Thoracic aorta (tissue), 2 donors: ENCODE results near the gene ISOC2. TPM values are rescaled to one million over a fixed set of nuclear protein-coding genes. Genes with fewer than 3 reads are reported as not detected.

Source experiments
- ATAC-seq: fragments of 150-250 bp; one replicate; pipeline ENCODE4 v1.8.0; 2017; ENCODE audit warnings: low read depth; ENCODE audit not compliant: insufficient number of reproducible peaks, low FRiP score
- DNase-seq: peaks from one replicate; pipeline ENCODE4 v3.0.0-alpha.2; 2020; ENCODE audit warnings: low spot score
- H3K27ac ChIP-seq, 2 donors: fragments of 200-600 bp; sonication (generic); 1 replicate in 1 of 2; 2 replicates in 1 of 2; pipeline ENCODE4 v1.5.1; 2016; ENCODE audit warnings: mild to moderate bottlenecking in 2 of 2, moderate library complexity in 2 of 2
- H3K27me3 ChIP-seq: fragments of 200-600 bp; sonication (generic); replicated peaks from 2 replicates; pipeline ENCODE4 v1.6.0; 2016; ENCODE audit warnings: mild to moderate bottlenecking; ENCODE audit not compliant: insufficient read depth
- H3K36me3 ChIP-seq: fragments of 200-600 bp; sonication (generic); one replicate; pipeline ENCODE4 v1.5.1; 2016
- H3K4me1 ChIP-seq, 2 donors: fragments of 200-600 bp; sonication (generic); 1 replicate in 1 of 2; 2 replicates in 1 of 2; pipeline versions ENCODE4 v1.5.1 to v1.6.0; 2016; ENCODE audit warnings: low read depth in 2 of 2, mild to moderate bottlenecking in 1 of 2; ENCODE audit not compliant: control insufficient read depth in 1 of 2
- H3K4me3 ChIP-seq: fragments of 200-600 bp; sonication (generic); 2 replicates; pipeline ENCODE4 v1.5.1; 2016; ENCODE audit warnings: mild to moderate bottlenecking
- H3K9me3 ChIP-seq: fragments of 200-600 bp; sonication (generic); 2 replicates; pipeline ENCODE4 v1.5.1; 2016
- CTCF ChIP-seq: fragments of 200-600 bp; sonication (generic); IDR thresholded peaks from one replicate; pipeline ENCODE4 v1.5.1; 2019; ENCODE audit warnings: antibody characterized with exemption
- total RNA-seq, 2 donors: library from RNA; depleted of rRNA; stranded (reverse); fragments of >200 nt; gene quantifications; one replicate each; pipeline versions ENCODE4 v1.1.0 to v1.2.3, GENCODE V29; 2016

Gene ISOC2
- total RNA-seq, 2 donors from 2014 or later = 18.8 to 27.4 TPM

DNA sequence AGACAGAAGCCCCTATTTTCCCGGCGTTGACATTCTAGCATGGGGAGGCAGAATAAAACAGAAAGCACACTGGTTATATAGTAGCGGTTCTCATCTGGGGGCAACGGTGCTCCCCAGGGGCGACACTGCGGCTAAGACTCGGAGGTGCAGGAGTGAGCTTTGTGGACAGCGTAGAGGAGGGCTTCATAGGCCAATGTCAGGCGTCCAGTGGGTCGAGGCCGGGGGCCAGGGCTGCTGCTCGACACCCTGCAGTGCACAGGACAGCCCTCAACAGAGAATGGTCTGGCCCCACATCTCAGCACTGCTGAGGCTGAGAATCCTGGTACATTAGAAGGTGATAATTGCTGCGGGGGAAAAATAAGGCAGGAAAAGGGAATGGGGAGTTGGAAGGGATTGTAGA is 16.5 kb upstream of the ISOC2 start:
- no peak for TF ChIP-seq CTCF
- ATAC-seq (no peak), DNase-seq (no peak)
- Histone ChIP-seq H3K9me3 (no peaks in the 10 kb centered on the region), H3K27ac (no peak overlapping the region), H3K4me1 (peaks cover 12 to 18% of the 10 kb centered on the region in 2 donors), H3K4me3 (peak overlapping the region; percentile 81), H3K27me3 (no peaks in the 10 kb centered on the region), H3K36me3 (peaks cover 6% of the 10 kb centered on the region)

- Histone ChIP-seq H3K36me3 (no peaks in the 10 kb centered on the region), H3K4me3 (peak within 1 kb of the TSS; percentile 81)
- no peak for TF ChIP-seq CTCF
Measured at GRCh38 chr19:55476100-55476775, 14.8 kb upstream of the ISOC2 start, which contains the start of gene ZNF628. TSS of gene ZNF628 (plus strand) at chr19:55476617. CDS start at chr19:55479911, 3,294 bp downstream.

GRCh38 chr19:55474269-55475265 is 13.1 kb upstream of the ISOC2 start:
- H3K9me3 ChIP-seq = no peaks in the 10 kb centered on the region
- no peak for DNase-seq
- no peak overlapping the region for H3K27ac ChIP-seq
- TF ChIP-seq CTCF = no peak
- H3K27me3 ChIP-seq = no peaks in the 10 kb centered on the region
- peaks cover 12 to 18% of the 10 kb centered on the region in 2 donors for H3K4me1 ChIP-seq
- no peaks in the 10 kb centered on the region for H3K36me3 ChIP-seq
- no peak overlapping the region for H3K4me3 ChIP-seq
- ATAC-seq = no peak

More at GRCh38 chr19:55476100-55476775, 14.8 kb upstream of the ISOC2 start, which contains the start of gene ZNF628:
- H3K27ac ChIP-seq = peak within 1 kb of the TSS; percentile 79 to 82
- peak; percentile 94 for DNase-seq
- H3K27me3 ChIP-seq = no peaks in the 10 kb centered on the region
- no peaks in the 10 kb centered on the region for H3K9me3 ChIP-seq
- H3K4me1 ChIP-seq = peaks cover 12 to 18% of the 10 kb centered on the region in 2 donors
- ATAC-seq = peak; percentile 95

DNA sequence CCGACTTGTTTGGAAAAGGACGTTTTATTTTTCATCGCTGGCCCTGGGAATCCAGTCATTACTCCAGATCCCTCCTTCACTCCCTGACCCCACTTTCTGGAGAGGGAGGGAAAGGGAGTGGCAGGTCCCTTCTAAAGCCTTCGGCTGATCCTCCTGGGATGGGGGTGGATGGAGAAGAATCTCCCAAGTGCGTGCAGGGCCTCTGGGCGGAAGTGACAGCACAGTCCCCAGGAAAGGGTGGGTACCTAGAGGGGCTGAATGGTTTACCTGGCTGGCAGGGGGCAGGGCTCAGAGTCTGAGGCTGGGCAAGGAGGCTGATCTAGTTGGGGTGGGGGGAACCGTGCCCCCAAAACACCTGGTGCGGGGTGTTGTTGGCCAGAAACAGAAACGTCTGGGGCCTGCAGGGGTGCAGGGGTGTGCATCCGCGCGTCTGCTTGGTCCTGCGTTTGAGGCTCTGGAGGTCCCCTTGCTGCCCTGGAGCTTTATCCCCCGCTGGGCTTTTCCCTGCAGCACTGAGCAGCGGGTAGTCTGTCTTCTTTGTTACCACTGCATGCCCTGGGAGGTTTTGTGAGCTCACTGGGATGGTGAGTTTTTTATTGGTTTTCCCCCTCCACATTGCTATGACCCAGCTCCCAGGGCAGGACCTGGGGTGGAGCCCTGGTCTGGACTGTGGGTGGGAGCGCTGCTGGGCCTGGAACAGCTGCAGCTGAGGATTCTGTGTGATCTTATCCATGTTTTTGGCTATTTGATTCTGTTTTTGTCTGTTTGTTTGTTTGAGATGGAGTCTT is 12.0 kb upstream of the ISOC2 start:
- Histone ChIP-seq H3K27ac (no peak overlapping the region), H3K27me3 (no peaks in the 10 kb centered on the region), H3K36me3 (no peaks in the 10 kb centered on the region), H3K4me3 (no peak overlapping the region), H3K4me1 (peaks cover 12 to 18% of the 10 kb centered on the region in 2 donors), H3K9me3 (no peaks in the 10 kb centered on the region)
- no peak for TF ChIP-seq CTCF
- ATAC-seq = no peak
- DNase-seq = no peak
